ENCODE data around the gene IGF1R.

The IGF1R gene

GRCh38 chr15:98690272-98690950, 42.1 kb downstream of the IGF1R start:
- Histone ChIP-seq H3K27me3 (ENCODE audit: control insufficient read depth, insufficient read depth, low read length) (no peaks in the 10 kb centered on the region), H3K4me3 (ENCODE audit: low read depth, low read length) (no peak overlapping the region), H3K4me1 (ENCODE audit: control insufficient read depth, insufficient read depth, low read length) (peaks cover 59% of the 10 kb centered on the region), H3K36me3 (ENCODE audit: control insufficient read depth, insufficient read depth, low read length) (no peaks in the 10 kb centered on the region), H3K27ac (ENCODE audit: low read depth, low read length) (no peak overlapping the region), H3K9ac (ENCODE audit: low read depth, low read length) (no peak overlapping the region), H3K9me3 (ENCODE audit: control insufficient read depth, insufficient read depth, low read length) (no peaks in the 10 kb centered on the region)

GRCh38 chr15:98692213-98692612, 43.9 kb downstream of the IGF1R start:
- Histone ChIP-seq H3K27ac (ENCODE audit: low read depth, low read length) (no peak overlapping the region), H3K9ac (ENCODE audit: low read depth, low read length) (no peak overlapping the region), H3K27me3 (ENCODE audit: control insufficient read depth, insufficient read depth, low read length) (no peaks in the 10 kb centered on the region), H3K9me3 (ENCODE audit: control insufficient read depth, insufficient read depth, low read length) (no peaks in the 10 kb centered on the region), H3K4me1 (ENCODE audit: control insufficient read depth, insufficient read depth, low read length) (peaks cover 60% of the 10 kb centered on the region), H3K4me3 (ENCODE audit: low read depth, low read length) (no peak overlapping the region), H3K36me3 (ENCODE audit: control insufficient read depth, insufficient read depth, low read length) (no peaks in the 10 kb centered on the region)

- Histone ChIP-seq H3K27me3 (ENCODE audit: control insufficient read depth, insufficient read depth, low read length) (no peaks in the 10 kb centered on the region), H3K36me3 (ENCODE audit: control insufficient read depth, insufficient read depth, low read length) (no peaks in the 10 kb centered on the region), H3K9me3 (ENCODE audit: control insufficient read depth, insufficient read depth, low read length) (no peaks in the 10 kb centered on the region), H3K9ac (ENCODE audit: low read depth, low read length) (no peak overlapping the region), H3K27ac (ENCODE audit: low read depth, low read length) (no peak overlapping the region), H3K4me3 (ENCODE audit: low read depth, low read length) (no peak overlapping the region), H3K4me1 (ENCODE audit: control insufficient read depth, insufficient read depth, low read length) (peaks cover 54% of the 10 kb centered on the region)
Observed at GRCh38 chr15:98694161-98694560, 45.8 kb downstream of the IGF1R start.

- no peaks in the 10 kb centered on the region for H3K27me3 ChIP-seq (ENCODE audit: control insufficient read depth, insufficient read depth, low read length)
- H3K9me3 ChIP-seq (ENCODE audit: control insufficient read depth, insufficient read depth, low read length): no peaks in the 10 kb centered on the region
- no peak overlapping the region for H3K4me3 ChIP-seq (ENCODE audit: low read depth, low read length)
- H3K27ac ChIP-seq (ENCODE audit: low read depth, low read length): peak overlapping the region; percentile 9
- H3K9ac ChIP-seq (ENCODE audit: low read depth, low read length): no peak overlapping the region
- H3K4me1 ChIP-seq (ENCODE audit: control insufficient read depth, insufficient read depth, low read length): peaks cover 61% of the 10 kb centered on the region
- no peaks in the 10 kb centered on the region for H3K36me3 ChIP-seq (ENCODE audit: control insufficient read depth, insufficient read depth, low read length)
Observed at GRCh38 chr15:98698792-98699191, 50.5 kb downstream of the IGF1R start.

- no peaks in the 10 kb centered on the region for H3K9me3 ChIP-seq (ENCODE audit: control insufficient read depth, insufficient read depth, low read length)
- no peaks in the 10 kb centered on the region for H3K27me3 ChIP-seq (ENCODE audit: control insufficient read depth, insufficient read depth, low read length)
- H3K36me3 ChIP-seq (ENCODE audit: control insufficient read depth, insufficient read depth, low read length): no peaks in the 10 kb centered on the region
- peak overlapping the region; percentile 9 for H3K27ac ChIP-seq (ENCODE audit: low read depth, low read length)
- H3K4me3 ChIP-seq (ENCODE audit: low read depth, low read length): peak overlapping the region; percentile 5; the same call in 1 of the 2 replicates
- no peak overlapping the region for H3K9ac ChIP-seq (ENCODE audit: low read depth, low read length)
- H3K4me1 ChIP-seq (ENCODE audit: control insufficient read depth, insufficient read depth, low read length): peaks cover 62% of the 10 kb centered on the region
Observed at GRCh38 chr15:98699591-98700424, 51.5 kb downstream of the IGF1R start.

GRCh38 chr15:98700519-98700918, 52.2 kb downstream of the IGF1R start:
- Histone ChIP-seq H3K36me3 (ENCODE audit: control insufficient read depth, insufficient read depth, low read length) (no peaks in the 10 kb centered on the region), H3K9ac (ENCODE audit: low read depth, low read length) (no peak overlapping the region), H3K9me3 (ENCODE audit: control insufficient read depth, insufficient read depth, low read length) (no peaks in the 10 kb centered on the region), H3K27ac (ENCODE audit: low read depth, low read length) (no peak overlapping the region), H3K4me1 (ENCODE audit: control insufficient read depth, insufficient read depth, low read length) (peaks cover 55% of the 10 kb centered on the region), H3K27me3 (ENCODE audit: control insufficient read depth, insufficient read depth, low read length) (no peaks in the 10 kb centered on the region), H3K4me3 (ENCODE audit: low read depth, low read length) (no peak overlapping the region)

GRCh38 chr15:98703126-98703685, 54.9 kb downstream of the IGF1R start:
- H3K9ac ChIP-seq (ENCODE audit: low read depth, low read length): no peak overlapping the region; the same call in 1 of the 2 replicates
- peaks cover 52% of the 10 kb centered on the region for H3K4me1 ChIP-seq (ENCODE audit: control insufficient read depth, insufficient read depth, low read length)
- H3K27me3 ChIP-seq (ENCODE audit: control insufficient read depth, insufficient read depth, low read length): no peaks in the 10 kb centered on the region
- peaks cover 8% of the 10 kb centered on the region for H3K36me3 ChIP-seq (ENCODE audit: control insufficient read depth, insufficient read depth, low read length)
- no peaks in the 10 kb centered on the region for H3K9me3 ChIP-seq (ENCODE audit: control insufficient read depth, insufficient read depth, low read length)
- no peak overlapping the region for H3K27ac ChIP-seq (ENCODE audit: low read depth, low read length)
- H3K4me3 ChIP-seq (ENCODE audit: low read depth, low read length): no peak overlapping the region

GRCh38 chr15:98705070-98705469, 56.7 kb downstream of the IGF1R start:
- H3K4me3 ChIP-seq (ENCODE audit: low read depth, low read length): no peak overlapping the region
- no peaks in the 10 kb centered on the region for H3K9me3 ChIP-seq (ENCODE audit: control insufficient read depth, insufficient read depth, low read length)
- peaks cover 50% of the 10 kb centered on the region for H3K4me1 ChIP-seq (ENCODE audit: control insufficient read depth, insufficient read depth, low read length)
- H3K9ac ChIP-seq (ENCODE audit: low read depth, low read length): no peak overlapping the region
- no peak overlapping the region for H3K27ac ChIP-seq (ENCODE audit: low read depth, low read length)
- H3K27me3 ChIP-seq (ENCODE audit: control insufficient read depth, insufficient read depth, low read length): no peaks in the 10 kb centered on the region
- H3K36me3 ChIP-seq (ENCODE audit: control insufficient read depth, insufficient read depth, low read length): peaks cover 11% of the 10 kb centered on the region

GRCh38 chr15:98706387-98706786, 58.0 kb downstream of the IGF1R start:
- Histone ChIP-seq H3K9me3 (ENCODE audit: control insufficient read depth, insufficient read depth, low read length) (no peaks in the 10 kb centered on the region), H3K9ac (ENCODE audit: low read depth, low read length) (no peak overlapping the region), H3K27ac (ENCODE audit: low read depth, low read length) (no peak overlapping the region), H3K36me3 (ENCODE audit: control insufficient read depth, insufficient read depth, low read length) (peaks cover 14% of the 10 kb centered on the region), H3K27me3 (ENCODE audit: control insufficient read depth, insufficient read depth, low read length) (no peaks in the 10 kb centered on the region), H3K4me1 (ENCODE audit: control insufficient read depth, insufficient read depth, low read length) (peaks cover 45% of the 10 kb centered on the region), H3K4me3 (ENCODE audit: low read depth, low read length) (no peak overlapping the region)

GRCh38 chr15:98706986-98707385, 58.6 kb downstream of the IGF1R start:
- Histone ChIP-seq H3K4me1 (ENCODE audit: control insufficient read depth, insufficient read depth, low read length) (peaks cover 47% of the 10 kb centered on the region), H3K4me3 (ENCODE audit: low read depth, low read length) (no peak overlapping the region), H3K9ac (ENCODE audit: low read depth, low read length) (no peak overlapping the region), H3K36me3 (ENCODE audit: control insufficient read depth, insufficient read depth, low read length) (peaks cover 17% of the 10 kb centered on the region), H3K27me3 (ENCODE audit: control insufficient read depth, insufficient read depth, low read length) (no peaks in the 10 kb centered on the region), H3K9me3 (ENCODE audit: control insufficient read depth, insufficient read depth, low read length) (no peaks in the 10 kb centered on the region), H3K27ac (ENCODE audit: low read depth, low read length) (no peak overlapping the region)

GRCh38 chr15:98708037-98708590, 59.8 kb downstream of the IGF1R start:
- Histone ChIP-seq H3K4me1 (ENCODE audit: control insufficient read depth, insufficient read depth, low read length) (peaks cover 51% of the 10 kb centered on the region), H3K9me3 (ENCODE audit: control insufficient read depth, insufficient read depth, low read length) (no peaks in the 10 kb centered on the region)

More at GRCh38 chr15:98708037-98708590, 59.8 kb downstream of the IGF1R start:
- Histone ChIP-seq H3K4me3 (ENCODE audit: low read depth, low read length) (no peak overlapping the region), H3K9ac (ENCODE audit: low read depth, low read length) (no peak overlapping the region), H3K27ac (ENCODE audit: low read depth, low read length) (no peak overlapping the region), H3K36me3 (ENCODE audit: control insufficient read depth, insufficient read depth, low read length) (peaks cover 17% of the 10 kb centered on the region), H3K27me3 (ENCODE audit: control insufficient read depth, insufficient read depth, low read length) (no peaks in the 10 kb centered on the region)
